Erythroblast (primary cell): ENCODE measurements around the gene TRIO.

Source experiments
- GATA1 ChIP-seq: IDR thresholded peaks from 2 replicates; pipeline ENCODE4 v1.6.1; 2011; ENCODE audit warnings: low read depth, mild to moderate bottlenecking, control low read depth, low read length, moderate library complexity
- POLR2A ChIP-seq: IDR thresholded peaks from 2 replicates; pipeline ENCODE4 v1.6.1; 2011; ENCODE audit warnings: mild to moderate bottlenecking, low read length

DNA sequence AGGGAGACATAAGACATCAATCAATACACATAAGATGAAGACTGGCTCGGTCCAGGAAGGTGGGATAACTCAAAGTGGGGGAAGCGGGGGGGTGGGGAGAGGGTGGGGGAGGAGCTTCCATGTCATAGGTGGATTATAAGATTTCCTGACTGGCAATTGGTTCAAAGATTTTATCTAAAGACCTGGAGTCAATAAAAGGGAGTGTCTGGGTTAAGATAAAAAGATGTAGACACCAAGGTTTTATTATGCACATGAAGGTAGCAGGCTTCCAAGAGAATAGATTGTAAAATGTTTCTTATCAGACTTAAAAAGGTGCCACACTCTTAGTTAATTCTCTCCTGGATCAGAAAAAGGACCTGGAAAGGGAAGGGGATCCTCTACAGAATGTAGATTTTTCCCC, 412.9 kb downstream of the TRIO start:
- TF ChIP-seq POLR2A: no peak
- no peak for TF ChIP-seq GATA1
